ENCODE data around the gene TPST1. TPM values are rescaled to one million over a fixed set of nuclear protein-coding genes. Genes with fewer than 3 reads are reported as not detected.

The TPST1 gene
- total RNA-seq, 1 donor from 2014 or later: 6.5 TPM

- TF ChIP-seq CTCF (IDR thresholded peaks at IDR 0.05): no peak
- ATAC-seq (ENCODE audit: low read depth) (no peak), DNase-seq (no peak)
- Mint-ChIP-seq H3K4me1 (peaks cover 5% of the 10 kb centered on the region), H3K4me3 (no peak overlapping the region), H3K27ac (no peak overlapping the region), H3K36me3 (ENCODE audit: low read depth) (peaks cover 14% of the 10 kb centered on the region), H3K9me3 (peaks cover 5% of the 10 kb centered on the region), H3K27me3 (no peaks in the 10 kb centered on the region)
- POLR2A ChIA-PET: no interaction called here
- CTCF ChIA-PET: no interaction called here
- intact Hi-C loops (cut with micrococcal nuclease): no loop called here
Measured at GRCh38 chr7:66326501-66327215, 121.5 kb downstream of the TPST1 start.

- ATAC-seq (ENCODE audit: low read depth): no peak
- peaks cover 5% of the 10 kb centered on the region for H3K9me3 Mint-ChIP-seq
- H3K36me3 Mint-ChIP-seq (ENCODE audit: low read depth): peaks cover 6% of the 10 kb centered on the region
- intact Hi-C loops (cut with micrococcal nuclease): no loop called here
- no peak for TF ChIP-seq CTCF (IDR thresholded peaks at IDR 0.05)
- H3K27ac Mint-ChIP-seq: no peak overlapping the region
- H3K4me3 Mint-ChIP-seq: no peak overlapping the region
- no peaks in the 10 kb centered on the region for H3K27me3 Mint-ChIP-seq
- no peaks in the 10 kb centered on the region for H3K4me1 Mint-ChIP-seq
- ChIA-PET POLR2A (no interaction called here), CTCF (no interaction called here)
- no peak for DNase-seq
Measured at GRCh38 chr7:66330961-66331360, 125.8 kb downstream of the TPST1 start.

- H3K4me3 Mint-ChIP-seq: no peak overlapping the region
- H3K27me3 Mint-ChIP-seq: no peaks in the 10 kb centered on the region
- H3K4me1 Mint-ChIP-seq: no peaks in the 10 kb centered on the region
- peaks cover 13% of the 10 kb centered on the region for H3K36me3 Mint-ChIP-seq (ENCODE audit: low read depth)
- intact Hi-C loops (cut with micrococcal nuclease): no loop called here
- DNase-seq (no peak), ATAC-seq (ENCODE audit: low read depth) (no peak)
- peaks cover 12% of the 10 kb centered on the region for H3K9me3 Mint-ChIP-seq
- TF ChIP-seq CTCF (IDR thresholded peaks at IDR 0.05): no peak
- no peak overlapping the region for H3K27ac Mint-ChIP-seq
- CTCF ChIA-PET: no interaction called here
- POLR2A ChIA-PET: no interaction called here
Measured at GRCh38 chr7:66331883-66332282, 126.7 kb downstream of the TPST1 start.

GRCh38 chr7:66333443-66333842, 128.3 kb downstream of the TPST1 start:
- no peaks in the 10 kb centered on the region for H3K27me3 Mint-ChIP-seq
- H3K4me3 Mint-ChIP-seq: no peak overlapping the region
- intact Hi-C loops (cut with micrococcal nuclease): no loop called here
- CTCF ChIA-PET: no interaction called here
- no peak for DNase-seq
- peaks cover 16% of the 10 kb centered on the region for H3K36me3 Mint-ChIP-seq (ENCODE audit: low read depth)
- no peak for ATAC-seq (ENCODE audit: low read depth)
- H3K4me1 Mint-ChIP-seq: no peaks in the 10 kb centered on the region
- POLR2A ChIA-PET: no interaction called here
- no peak overlapping the region for H3K27ac Mint-ChIP-seq
- no peak for TF ChIP-seq CTCF (IDR thresholded peaks at IDR 0.05)
- peaks cover 19% of the 10 kb centered on the region for H3K9me3 Mint-ChIP-seq

- H3K4me3 Mint-ChIP-seq: no peak overlapping the region
- CTCF ChIA-PET: no interaction called here
- POLR2A ChIA-PET: no interaction called here
- H3K4me1 Mint-ChIP-seq: no peaks in the 10 kb centered on the region
- peaks cover 16% of the 10 kb centered on the region for H3K36me3 Mint-ChIP-seq (ENCODE audit: low read depth)
- intact Hi-C loops (cut with micrococcal nuclease): no loop called here
- H3K9me3 Mint-ChIP-seq: peaks cover 32% of the 10 kb centered on the region
- ATAC-seq (ENCODE audit: low read depth): no peak
- no peak overlapping the region for H3K27ac Mint-ChIP-seq
- no peak for TF ChIP-seq CTCF (IDR thresholded peaks at IDR 0.05)
- no peaks in the 10 kb centered on the region for H3K27me3 Mint-ChIP-seq
- no peak for DNase-seq
Measured at GRCh38 chr7:66335318-66335717, 130.2 kb downstream of the TPST1 start.

Measured in activated B cell treated with CpG ODN at 0.5 μM for 24 hours (primary cell).